Left hindlimb (tissue), 1 donor: ENCODE measurements around the gene RICTOR.

Experiments used
- DNase-seq: peaks from one replicate; pipeline ENCODE4 v3.0.0-alpha.2; 2018

RICTOR gene

GRCh38 chr5:39074017-39074814 is at the start of gene RICTOR:
Gene RICTOR (minus strand): TSS chr5:39074399. CDS start chr5:39074377, 22 bp downstream.
- peak; percentile 93 for DNase-seq

GRCh38 chr5:39121922-39122321 is 47.7 kb upstream of the RICTOR start:
- no peak for DNase-seq

GRCh38 chr5:39121315-39121714 is 47.1 kb upstream of the RICTOR start:
- DNase-seq = no peak

GRCh38 chr5:39120052-39120420 is 45.8 kb upstream of the RICTOR start:
- no peak for DNase-seq

GRCh38 chr5:39119404-39120051 is 45.3 kb upstream of the RICTOR start:
- DNase-seq = no peak

GRCh38 chr5:39118638-39119037 is 44.4 kb upstream of the RICTOR start:
- no peak for DNase-seq

GRCh38 chr5:39117401-39117800 is 43.2 kb upstream of the RICTOR start:
- DNase-seq = no peak

GRCh38 chr5:39116344-39117170 is 42.4 kb upstream of the RICTOR start:
- no peak for DNase-seq

- no peak for DNase-seq
Observed at GRCh38 chr5:39115644-39116343, 41.6 kb upstream of the RICTOR start.

- DNase-seq = no peak
Observed at GRCh38 chr5:39114155-39114554, 40.0 kb upstream of the RICTOR start.

- DNase-seq = no peak
Observed at GRCh38 chr5:39113354-39113953, 39.3 kb upstream of the RICTOR start.

GRCh38 chr5:39109606-39110005 is 35.4 kb upstream of the RICTOR start:
- DNase-seq = no peak

GRCh38 chr5:39108987-39109386 is 34.8 kb upstream of the RICTOR start:
- no peak for DNase-seq

GRCh38 chr5:39107350-39107749 is 33.2 kb upstream of the RICTOR start:
- DNase-seq = no peak

GRCh38 chr5:39106322-39106721 is 32.1 kb upstream of the RICTOR start:
- DNase-seq = no peak

GRCh38 chr5:39104221-39104620 is 30.0 kb upstream of the RICTOR start:
- DNase-seq = no peak

- no peak for DNase-seq
Observed at GRCh38 chr5:39102684-39103155, 28.5 kb upstream of the RICTOR start.

GRCh38 chr5:39100851-39101396 is 26.7 kb upstream of the RICTOR start:
- no peak for DNase-seq

GRCh38 chr5:39100301-39100850 is 26.2 kb upstream of the RICTOR start:
- no peak for DNase-seq

GRCh38 chr5:39099831-39100230 is 25.6 kb upstream of the RICTOR start:
- no peak for DNase-seq

GRCh38 chr5:39093352-39093751 is 19.2 kb upstream of the RICTOR start:
- no peak for DNase-seq
